Effector memory CD8-positive, alpha-beta T cell (primary cell): ENCODE measurements around the gene PPP1R13L.
A peak's percentile ranks its signal among the peaks of the same experiment; 100 is the strongest.

Experiments
- ATAC-seq: fragments of 150-1000 bp; cut with Tn5 transposase; replicated peaks from 2 replicates; pipeline ENCODE4 v1.10.0; 2021; ENCODE audit warnings: mild to moderate bottlenecking, moderate library complexity
- DNase-seq, 3 experiments: peaks; one replicate each; pipeline ENCODE4 v3.0.0; 2021
- H3K27ac Mint-ChIP-seq, 2 donors: one replicate each; pipeline ENCODE4 v1.8.0; 2022; ENCODE audit warnings: mild to moderate bottlenecking in 2 of 2, mixed read lengths in 2 of 2, moderate library complexity in 2 of 2
- H3K27me3 Mint-ChIP-seq, 2 donors: one replicate each; pipeline ENCODE4 v1.8.0; 2022; ENCODE audit warnings: mixed read lengths in 2 of 2
- H3K36me3 Mint-ChIP-seq: one replicate; pipeline ENCODE4 v1.8.0; 2022; ENCODE audit warnings: mild to moderate bottlenecking, moderate library complexity, mixed read lengths; ENCODE audit not compliant: insufficient read depth
- H3K4me1 Mint-ChIP-seq, 2 donors: one replicate each; pipeline ENCODE4 v1.8.0; 2022; ENCODE audit warnings: low read depth in 2 of 2, mixed read lengths in 2 of 2
- H3K4me3 Mint-ChIP-seq, 2 donors: one replicate each; pipeline ENCODE4 v1.8.0; 2022; ENCODE audit warnings: mild to moderate bottlenecking in 2 of 2, mixed read lengths in 2 of 2, moderate library complexity in 2 of 2
- H3K9me3 Mint-ChIP-seq, 2 donors: one replicate each; pipeline ENCODE4 v1.8.0; 2022; ENCODE audit warnings: mixed read lengths in 2 of 2
- total RNA-seq, 9 experiments: gene quantifications; one replicate each; lab custom pipeline; 2026; lab: John Stamatoyannopoulos, UW

PPP1R13L gene, protein sequence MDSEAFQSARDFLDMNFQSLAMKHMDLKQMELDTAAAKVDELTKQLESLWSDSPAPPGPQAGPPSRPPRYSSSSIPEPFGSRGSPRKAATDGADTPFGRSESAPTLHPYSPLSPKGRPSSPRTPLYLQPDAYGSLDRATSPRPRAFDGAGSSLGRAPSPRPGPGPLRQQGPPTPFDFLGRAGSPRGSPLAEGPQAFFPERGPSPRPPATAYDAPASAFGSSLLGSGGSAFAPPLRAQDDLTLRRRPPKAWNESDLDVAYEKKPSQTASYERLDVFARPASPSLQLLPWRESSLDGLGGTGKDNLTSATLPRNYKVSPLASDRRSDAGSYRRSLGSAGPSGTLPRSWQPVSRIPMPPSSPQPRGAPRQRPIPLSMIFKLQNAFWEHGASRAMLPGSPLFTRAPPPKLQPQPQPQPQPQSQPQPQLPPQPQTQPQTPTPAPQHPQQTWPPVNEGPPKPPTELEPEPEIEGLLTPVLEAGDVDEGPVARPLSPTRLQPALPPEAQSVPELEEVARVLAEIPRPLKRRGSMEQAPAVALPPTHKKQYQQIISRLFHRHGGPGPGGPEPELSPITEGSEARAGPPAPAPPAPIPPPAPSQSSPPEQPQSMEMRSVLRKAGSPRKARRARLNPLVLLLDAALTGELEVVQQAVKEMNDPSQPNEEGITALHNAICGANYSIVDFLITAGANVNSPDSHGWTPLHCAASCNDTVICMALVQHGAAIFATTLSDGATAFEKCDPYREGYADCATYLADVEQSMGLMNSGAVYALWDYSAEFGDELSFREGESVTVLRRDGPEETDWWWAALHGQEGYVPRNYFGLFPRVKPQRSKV
- 1.3 to 5.8 (median 2.5) reads per million in 9 experiments for total RNA-seq

DNA sequence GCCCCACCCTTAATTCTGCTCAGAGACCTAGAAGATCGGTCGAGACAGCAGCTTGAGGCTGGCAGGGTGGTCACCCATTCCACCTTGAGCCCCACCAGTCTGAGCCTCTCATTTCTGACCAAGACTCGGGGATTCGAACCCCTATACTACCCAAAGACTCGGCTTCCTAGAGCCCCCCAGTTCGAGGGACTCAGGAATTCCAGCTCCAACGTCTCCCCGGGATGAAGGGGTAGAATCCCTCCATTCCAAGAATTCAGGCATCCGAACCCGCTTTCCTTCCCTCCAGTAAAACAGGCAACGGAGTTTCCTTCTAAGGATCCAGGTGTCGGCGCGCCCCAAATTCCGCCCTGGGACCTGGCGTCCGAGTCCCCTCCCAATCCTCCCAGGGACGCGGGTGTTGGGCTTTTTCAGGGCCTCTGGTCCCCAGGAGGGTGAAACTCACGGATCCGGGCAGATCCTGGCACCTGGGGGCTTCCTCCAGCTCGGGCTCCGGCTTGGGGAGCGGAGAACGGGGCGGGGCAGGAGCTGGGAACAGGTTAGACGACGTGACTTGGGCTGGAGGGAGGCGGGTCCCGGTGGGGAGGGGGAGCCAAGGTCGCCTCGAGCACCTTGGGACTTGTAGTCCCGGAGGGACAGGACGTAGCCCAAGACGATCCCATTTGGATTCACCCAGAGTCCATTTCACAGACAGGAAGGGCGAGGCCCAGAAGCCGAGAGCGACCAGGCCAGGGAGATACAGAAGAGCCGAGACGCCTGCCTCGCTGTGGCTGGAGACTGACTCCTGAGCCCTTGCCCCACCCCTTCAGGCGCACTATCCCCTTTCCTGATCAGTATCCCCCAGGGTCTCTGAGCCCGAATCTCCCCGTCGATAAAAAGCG, at the start of gene PPP1R13L:
Gene PPP1R13L (minus strand): TSS at position 513 of the 878 bp plus-strand sequence. CDS start 6,751 bp downstream, outside the sequence.
- peak within 1 kb of the TSS; percentile 94 to 96 for H3K4me3 Mint-ChIP-seq
- H3K36me3 Mint-ChIP-seq = peaks cover 23% of the 10 kb centered on the region
- ATAC-seq = no peak
- no peaks in the 10 kb centered on the region for H3K9me3 Mint-ChIP-seq
- no peak for DNase-seq
- H3K27me3 Mint-ChIP-seq = peaks cover 22 to 33% of the 10 kb centered on the region in 2 donors
- H3K27ac Mint-ChIP-seq = peak within 1 kb of the TSS; percentile 89 to 96
- H3K4me1 Mint-ChIP-seq = peaks cover 30% of the 10 kb centered on the region in 2 donors

DNA sequence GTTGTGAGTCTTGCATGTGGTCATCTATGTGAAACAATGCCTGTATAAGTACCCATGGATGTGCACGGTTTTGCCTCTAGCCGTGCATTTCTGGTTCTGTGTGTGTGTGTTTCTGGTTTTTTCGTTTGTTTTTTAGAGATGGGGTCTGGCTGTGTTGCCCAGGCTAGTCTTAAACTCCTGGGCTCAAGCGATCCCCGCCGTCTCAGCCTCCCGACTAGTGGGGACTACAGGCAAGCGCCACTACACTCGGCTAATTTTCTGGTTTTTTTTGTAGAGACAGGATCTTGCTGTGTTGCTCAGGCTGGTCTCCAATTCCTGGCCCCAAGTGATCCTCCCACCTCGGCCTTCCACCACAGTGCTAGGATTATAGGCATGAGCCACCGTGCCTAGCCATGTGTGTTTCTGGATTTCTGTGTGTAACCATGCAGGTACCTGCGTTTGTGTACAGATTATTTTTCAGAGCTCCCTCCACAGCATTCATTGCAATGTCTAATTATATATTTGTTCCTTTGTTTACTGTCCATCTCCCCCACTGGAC, 47.0 kb upstream of the PPP1R13L start:
- H3K27me3 Mint-ChIP-seq = no peaks in the 10 kb centered on the region

GRCh38 chr19:45451131-45451849, 46.4 kb upstream of the PPP1R13L start:
- H3K9me3 Mint-ChIP-seq = no peaks in the 10 kb centered on the region
- peak overlapping the region; percentile 100 for H3K27ac Mint-ChIP-seq
- peak; percentile 34 for ATAC-seq
- peaks cover 52 to 67% of the 10 kb centered on the region in 2 donors for H3K4me1 Mint-ChIP-seq
- peak overlapping the region; percentile 95 to 98 for H3K4me3 Mint-ChIP-seq
- peaks cover 66% of the 10 kb centered on the region for H3K36me3 Mint-ChIP-seq
- peak; percentile 64 to 84 (median 69) for DNase-seq
- H3K27me3 Mint-ChIP-seq = no peaks in the 10 kb centered on the region

More for the DNA sequence above, 47.0 kb upstream of the PPP1R13L start:
- Mint-ChIP-seq H3K27ac (peak overlapping the region; percentile 100), H3K4me3 (peak overlapping the region; percentile 95 to 98), H3K36me3 (peaks cover 65% of the 10 kb centered on the region), H3K9me3 (no peaks in the 10 kb centered on the region), H3K4me1 (peaks cover 53 to 68% of the 10 kb centered on the region in 2 donors)
- ATAC-seq = no peak
- DNase-seq = no peak

GRCh38 chr19:45450012-45450333, 45.1 kb upstream of the PPP1R13L start:
- ATAC-seq (peak; percentile 57), DNase-seq (peak; percentile 54 to 66 (median 58))
- H3K27me3 Mint-ChIP-seq = no peaks in the 10 kb centered on the region
- peaks cover 50 to 67% of the 10 kb centered on the region in 2 donors for H3K4me1 Mint-ChIP-seq
- H3K36me3 Mint-ChIP-seq = peaks cover 60% of the 10 kb centered on the region
- H3K9me3 Mint-ChIP-seq = no peaks in the 10 kb centered on the region
- H3K27ac Mint-ChIP-seq = peak overlapping the region; percentile 100
- H3K4me3 Mint-ChIP-seq = peak overlapping the region; percentile 95 to 98

- Mint-ChIP-seq H3K27me3 (no peaks in the 10 kb centered on the region), H3K36me3 (peaks cover 55% of the 10 kb centered on the region), H3K4me3 (peak overlapping the region; percentile 95 to 98), H3K27ac (peak overlapping the region; percentile 100), H3K9me3 (no peaks in the 10 kb centered on the region), H3K4me1 (peaks cover 56 to 76% of the 10 kb centered on the region in 2 donors)
- DNase-seq = peak in 1 of 3 experiments; percentile 9
- ATAC-seq = no peak
Measured at GRCh38 chr19:45448887-45449299, 44.0 kb upstream of the PPP1R13L start.

DNA sequence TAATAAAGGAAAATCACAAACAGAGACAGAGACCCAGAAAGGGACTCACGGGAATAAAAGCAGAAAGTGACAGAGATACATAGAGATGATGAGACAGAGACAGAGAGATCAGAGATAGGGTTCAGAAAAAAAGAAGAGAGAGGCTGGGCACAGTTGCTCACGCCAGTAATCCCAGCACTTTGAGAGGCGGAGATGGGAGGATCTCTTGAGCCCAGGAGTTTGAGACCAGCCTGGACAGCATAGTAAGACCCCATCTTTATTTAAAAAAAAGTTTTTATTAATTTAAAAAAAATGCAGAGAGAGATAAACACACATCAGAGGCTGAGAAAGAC, 43.5 kb upstream of the PPP1R13L start:
- ATAC-seq = no peak
- no peaks in the 10 kb centered on the region for H3K9me3 Mint-ChIP-seq
- H3K27me3 Mint-ChIP-seq = no peaks in the 10 kb centered on the region
- peak overlapping the region; percentile 100 for H3K27ac Mint-ChIP-seq
- H3K4me3 Mint-ChIP-seq = peak overlapping the region; percentile 95 to 98
- peaks cover 57 to 76% of the 10 kb centered on the region in 2 donors for H3K4me1 Mint-ChIP-seq
- no peak for DNase-seq
- peaks cover 58% of the 10 kb centered on the region for H3K36me3 Mint-ChIP-seq

DNA sequence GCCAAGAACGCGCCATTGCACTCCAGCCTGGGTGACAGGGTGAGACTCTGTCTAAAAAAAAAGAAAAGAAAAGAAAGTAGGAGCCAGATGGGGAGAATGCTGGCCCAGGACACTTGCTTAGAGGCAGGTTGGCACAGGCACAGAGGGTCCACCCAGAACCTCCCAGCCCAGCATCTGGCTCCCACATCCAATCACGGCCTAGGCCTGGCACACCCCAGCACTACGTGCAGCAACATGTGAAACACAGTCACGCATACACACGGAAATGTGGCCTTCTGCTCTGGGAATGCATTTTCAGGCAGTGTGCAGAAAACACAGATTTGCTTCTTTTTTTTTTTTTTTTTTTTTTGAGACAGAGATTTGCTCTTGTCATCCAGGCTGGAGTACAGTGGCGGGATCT, 42.1 kb upstream of the PPP1R13L start:
- no peaks in the 10 kb centered on the region for H3K9me3 Mint-ChIP-seq
- ATAC-seq = no peak
- peaks cover 61% of the 10 kb centered on the region for H3K36me3 Mint-ChIP-seq
- H3K27me3 Mint-ChIP-seq = no peaks in the 10 kb centered on the region
- H3K4me3 Mint-ChIP-seq = no peak overlapping the region
- peak overlapping the region in 1 of 2 donors; percentile 97 for H3K27ac Mint-ChIP-seq
- DNase-seq = no peak
- peaks cover 61 to 80% of the 10 kb centered on the region in 2 donors for H3K4me1 Mint-ChIP-seq

GRCh38 chr19:45446295-45446694, 41.4 kb upstream of the PPP1R13L start:
- ATAC-seq = no peak
- Mint-ChIP-seq H3K4me1 (peaks cover 55 to 74% of the 10 kb centered on the region in 2 donors), H3K4me3 (peak overlapping the region in 1 of 2 donors; percentile 36), H3K27ac (peak overlapping the region; percentile 60 to 97), H3K36me3 (peaks cover 54% of the 10 kb centered on the region), H3K27me3 (no peaks in the 10 kb centered on the region), H3K9me3 (no peaks in the 10 kb centered on the region)
- peak in 1 of 3 experiments; percentile 10 for DNase-seq

GRCh38 chr19:45445139-45445538, 40.3 kb upstream of the PPP1R13L start:
- DNase-seq = no peak
- H3K9me3 Mint-ChIP-seq = no peaks in the 10 kb centered on the region
- peak overlapping the region; percentile 92 to 95 for H3K4me3 Mint-ChIP-seq
- ATAC-seq = no peak
- peaks cover 58 to 73% of the 10 kb centered on the region in 2 donors for H3K4me1 Mint-ChIP-seq
- peak overlapping the region; percentile 97 to 98 for H3K27ac Mint-ChIP-seq
- H3K36me3 Mint-ChIP-seq = peaks cover 46% of the 10 kb centered on the region
- no peaks in the 10 kb centered on the region for H3K27me3 Mint-ChIP-seq

- peak; percentile 81 to 89 (median 89) for DNase-seq
- H3K4me1 Mint-ChIP-seq = peaks cover 57 to 68% of the 10 kb centered on the region in 2 donors
- peak; percentile 58 for ATAC-seq
- no peaks in the 10 kb centered on the region for H3K27me3 Mint-ChIP-seq
- H3K4me3 Mint-ChIP-seq = peak overlapping the region; percentile 92 to 95
- H3K36me3 Mint-ChIP-seq = peaks cover 39% of the 10 kb centered on the region
- no peaks in the 10 kb centered on the region for H3K9me3 Mint-ChIP-seq
- H3K27ac Mint-ChIP-seq = peak overlapping the region; percentile 97 to 98
Measured at GRCh38 chr19:45444318-45445041, 39.6 kb upstream of the PPP1R13L start.

DNA sequence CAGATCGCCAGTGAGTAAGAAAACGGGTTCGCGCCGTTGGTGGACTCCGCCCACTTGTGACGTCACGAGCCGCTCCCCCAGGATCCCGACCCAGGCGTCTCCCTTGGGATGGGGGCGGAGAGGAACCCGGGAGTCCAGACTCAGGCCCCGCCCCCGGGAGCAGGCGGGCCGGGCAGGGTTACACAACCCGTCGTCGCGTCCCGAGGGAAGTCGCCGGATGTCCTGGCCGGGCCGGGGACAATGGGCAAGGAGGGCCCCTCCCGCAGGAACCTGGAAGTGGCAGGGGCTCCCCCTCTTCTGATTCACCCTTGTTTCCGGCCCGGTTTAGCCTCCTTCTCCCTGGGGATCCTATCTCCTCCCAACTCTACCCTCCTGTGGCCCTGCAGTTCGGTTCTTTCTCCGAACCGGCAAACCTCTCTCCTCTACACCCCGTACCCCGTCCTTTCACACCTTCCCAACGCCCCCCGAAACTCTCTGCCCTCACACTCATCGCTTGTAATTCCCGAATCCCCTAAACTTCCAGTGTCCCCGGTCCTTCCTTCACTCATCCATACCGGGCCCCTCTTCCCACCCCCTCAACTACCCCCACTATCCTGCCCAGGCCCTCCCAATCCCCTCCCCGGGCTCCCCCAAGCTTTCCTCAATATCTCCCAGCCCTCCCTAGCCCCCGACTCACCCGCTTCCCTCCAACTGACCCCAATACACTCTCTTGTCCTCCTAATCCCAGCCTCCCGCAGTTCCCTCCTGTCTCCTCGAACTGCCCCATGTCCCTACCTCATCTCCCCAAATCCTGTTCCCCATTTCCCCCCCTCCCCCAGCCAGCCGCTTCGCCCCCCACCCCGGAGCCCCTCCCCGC, 38.8 kb upstream of the PPP1R13L start:
- Mint-ChIP-seq H3K27me3 (no peaks in the 10 kb centered on the region), H3K4me1 (peaks cover 52 to 62% of the 10 kb centered on the region in 2 donors)

More for the DNA sequence above, 38.8 kb upstream of the PPP1R13L start:
- Mint-ChIP-seq H3K4me3 (peak overlapping the region; percentile 92 to 95), H3K36me3 (peaks cover 32% of the 10 kb centered on the region), H3K9me3 (no peaks in the 10 kb centered on the region), H3K27ac (peak overlapping the region; percentile 97 to 98)
- DNase-seq = peak; percentile 34 to 47 (median 35)
- ATAC-seq = peak; percentile 7
